ENCODE results near the gene TYMS. TPM values are rescaled to one million over a fixed set of nuclear protein-coding genes. Genes with fewer than 3 reads are reported as not detected.

The TYMS gene
- total RNA-seq, 1 donor from 2014 or later: 15.7 TPM

DNA sequence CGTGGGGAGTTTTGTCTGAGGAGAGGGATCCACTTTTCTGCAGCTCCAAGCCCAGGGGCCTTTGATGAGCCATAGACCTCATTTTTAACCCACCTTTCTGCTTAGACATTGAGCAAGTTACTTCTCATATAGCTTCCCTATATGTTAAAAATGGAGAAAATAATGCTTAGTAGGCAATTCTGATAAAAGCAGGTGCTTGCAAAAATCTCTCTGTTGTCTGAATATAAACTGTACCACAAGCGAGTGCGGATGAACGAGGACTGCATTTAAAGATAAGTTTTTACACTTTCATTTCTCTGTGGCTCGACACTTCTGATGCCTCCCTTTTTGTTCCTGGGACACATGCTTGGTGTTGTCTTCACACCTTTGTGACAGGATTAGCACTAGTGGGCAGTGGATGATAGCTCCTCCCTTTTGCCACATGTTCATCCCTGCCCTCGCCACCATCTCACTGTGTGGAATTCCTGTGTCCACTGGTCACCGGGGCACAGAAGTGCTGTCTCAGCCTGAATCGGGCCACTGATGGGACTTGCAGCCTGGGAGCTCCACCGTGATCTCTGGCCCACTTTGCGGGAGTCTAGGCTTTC is 1.6 kb downstream of the TYMS start:
- Histone ChIP-seq H3K9me3 (ENCODE audit: control insufficient read depth in 3 of 3, low read length in 3 of 3) (peaks cover 0 to 2% (median 0%) of the 10 kb centered on the region in 3 donors), H3K4me3 (ENCODE audit: low read length in 3 of 3) (peak overlapping the region in 2 of 3 donors; percentile 22 to 71), H3K27me3 (ENCODE audit: control insufficient read depth in 3 of 3, insufficient read depth in 3 of 3, low read length in 3 of 3) (peaks cover 23 to 32% (median 29%) of the 10 kb centered on the region in 3 donors), H3K9ac (ENCODE audit: low read depth in 1 of 3, low read length in 3 of 3) (no peak overlapping the region), H3K27ac (ENCODE audit: low read depth, low read length) (no peak overlapping the region), H3K4me1 (ENCODE audit: control insufficient read depth in 3 of 3, insufficient read depth in 3 of 3, low read length in 3 of 3) (peaks cover 0 to 14% (median 9%) of the 10 kb centered on the region in 3 donors), H3K36me3 (ENCODE audit: control insufficient read depth in 3 of 3, insufficient read depth in 3 of 3, low read length in 3 of 3) (no peaks in the 10 kb centered on the region)

DNA sequence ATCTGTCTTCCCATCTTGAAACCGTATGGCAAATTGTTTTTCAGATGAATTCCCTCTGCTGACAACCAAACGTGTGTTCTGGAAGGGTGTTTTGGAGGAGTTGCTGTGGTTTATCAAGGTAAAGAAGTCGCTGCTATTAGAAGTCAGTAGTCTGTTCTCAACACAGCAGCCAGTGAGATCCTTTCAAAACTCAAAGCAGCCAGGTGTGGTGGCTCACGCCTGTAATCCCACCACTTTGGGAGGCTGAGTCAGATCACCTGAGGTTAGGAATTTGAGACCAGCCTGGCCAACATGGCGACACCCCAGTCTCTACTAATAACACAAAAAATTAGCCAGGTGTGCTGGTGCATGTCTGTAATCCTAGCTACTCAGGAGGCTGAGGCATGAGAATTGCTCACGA is 2.1 kb downstream of the TYMS start:
- H3K27ac ChIP-seq (ENCODE audit: low read depth, low read length): no peak overlapping the region
- H3K9me3 ChIP-seq (ENCODE audit: control insufficient read depth in 3 of 3, low read length in 3 of 3): peaks cover 0 to 2% (median 0%) of the 10 kb centered on the region in 3 donors
- peaks cover 23 to 32% (median 29%) of the 10 kb centered on the region in 3 donors for H3K27me3 ChIP-seq (ENCODE audit: control insufficient read depth in 3 of 3, insufficient read depth in 3 of 3, low read length in 3 of 3)
- no peak overlapping the region for H3K9ac ChIP-seq (ENCODE audit: low read depth in 1 of 3, low read length in 3 of 3)
- peaks cover 0 to 14% (median 9%) of the 10 kb centered on the region in 3 donors for H3K4me1 ChIP-seq (ENCODE audit: control insufficient read depth in 3 of 3, insufficient read depth in 3 of 3, low read length in 3 of 3)
- H3K4me3 ChIP-seq (ENCODE audit: low read length in 3 of 3): no peak overlapping the region
- H3K36me3 ChIP-seq (ENCODE audit: control insufficient read depth in 3 of 3, insufficient read depth in 3 of 3, low read length in 3 of 3): no peaks in the 10 kb centered on the region

DNA sequence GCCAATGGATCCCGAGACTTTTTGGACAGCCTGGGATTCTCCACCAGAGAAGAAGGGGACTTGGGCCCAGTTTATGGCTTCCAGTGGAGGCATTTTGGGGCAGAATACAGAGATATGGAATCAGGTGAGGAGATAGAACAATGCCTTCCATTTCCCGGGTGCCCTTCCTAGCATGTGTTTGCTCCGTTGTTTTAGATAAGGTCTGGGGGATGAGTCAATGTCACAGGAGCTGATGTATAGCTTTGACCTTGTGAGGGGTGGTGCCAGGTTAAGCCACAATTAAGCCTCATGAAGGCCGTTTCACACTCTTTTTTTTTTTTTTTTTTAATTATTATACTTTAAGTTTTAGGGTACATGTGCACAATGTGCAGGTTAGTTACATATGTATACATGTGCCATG is 4.7 kb downstream of the TYMS start:
- H3K36me3 ChIP-seq (ENCODE audit: control insufficient read depth in 3 of 3, insufficient read depth in 3 of 3, low read length in 3 of 3): no peaks in the 10 kb centered on the region
- H3K9me3 ChIP-seq (ENCODE audit: control insufficient read depth in 3 of 3, low read length in 3 of 3): no peaks in the 10 kb centered on the region
- H3K4me1 ChIP-seq (ENCODE audit: control insufficient read depth in 3 of 3, insufficient read depth in 3 of 3, low read length in 3 of 3): peaks cover 0 to 13% (median 9%) of the 10 kb centered on the region in 3 donors
- no peak overlapping the region for H3K9ac ChIP-seq (ENCODE audit: low read depth in 1 of 3, low read length in 3 of 3)
- no peak overlapping the region for H3K27ac ChIP-seq (ENCODE audit: low read depth, low read length)
- peaks cover 19 to 23% (median 19%) of the 10 kb centered on the region in 3 donors for H3K27me3 ChIP-seq (ENCODE audit: control insufficient read depth in 3 of 3, insufficient read depth in 3 of 3, low read length in 3 of 3)
- no peak overlapping the region for H3K4me3 ChIP-seq (ENCODE audit: low read length in 3 of 3)

DNA sequence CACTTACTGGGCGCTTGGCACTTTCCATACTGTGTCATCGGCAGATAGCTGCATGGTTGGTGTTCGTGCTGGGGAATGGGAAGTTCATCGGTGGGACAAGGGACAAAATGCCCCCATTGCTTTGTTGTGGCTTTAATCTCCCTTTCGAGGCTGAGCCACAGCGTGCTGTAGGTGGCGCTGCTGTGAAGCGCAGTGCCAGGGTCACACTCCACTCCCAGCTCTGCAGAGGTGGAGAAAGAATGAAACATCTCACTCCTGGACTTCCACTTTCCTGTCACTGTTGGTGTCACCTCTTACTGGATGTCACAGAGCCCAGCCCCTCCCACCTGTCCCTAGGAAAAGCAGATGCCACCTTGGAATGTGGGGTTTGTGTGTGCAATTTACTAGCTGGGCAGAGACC is 8.7 kb downstream of the TYMS start:
- no peak overlapping the region for H3K4me3 ChIP-seq (ENCODE audit: low read length in 3 of 3)
- H3K36me3 ChIP-seq (ENCODE audit: control insufficient read depth in 3 of 3, insufficient read depth in 3 of 3, low read length in 3 of 3): peaks cover 6 to 8% (median 7%) of the 10 kb centered on the region in 3 donors
- no peak overlapping the region for H3K9ac ChIP-seq (ENCODE audit: low read depth in 1 of 3, low read length in 3 of 3)
- no peaks in the 10 kb centered on the region for H3K4me1 ChIP-seq (ENCODE audit: control insufficient read depth in 3 of 3, insufficient read depth in 3 of 3, low read length in 3 of 3)
- H3K27ac ChIP-seq (ENCODE audit: low read depth, low read length): no peak overlapping the region
- H3K27me3 ChIP-seq (ENCODE audit: control insufficient read depth in 3 of 3, insufficient read depth in 3 of 3, low read length in 3 of 3): peaks cover 0 to 5% (median 0%) of the 10 kb centered on the region in 3 donors
- no peaks in the 10 kb centered on the region for H3K9me3 ChIP-seq (ENCODE audit: control insufficient read depth in 3 of 3, low read length in 3 of 3)

DNA sequence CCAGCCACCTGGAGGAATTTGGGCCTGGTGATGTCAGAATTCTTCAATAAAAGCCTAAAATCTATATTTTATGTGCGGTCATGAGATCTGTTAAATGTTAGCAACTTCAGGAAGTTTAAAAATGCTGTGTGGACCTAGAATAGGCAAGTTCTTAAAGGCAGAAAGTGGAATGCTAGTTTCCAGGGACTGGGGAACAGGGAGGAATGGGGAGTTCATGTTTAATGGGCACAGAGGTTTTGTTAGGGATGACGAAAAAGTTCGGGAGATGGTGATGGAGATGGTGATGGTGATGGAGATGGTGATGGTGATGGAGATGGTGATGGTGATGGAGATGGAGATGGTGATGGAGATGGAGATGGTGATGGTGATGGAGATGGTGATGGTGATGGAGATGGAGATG is 9.2 kb downstream of the TYMS start:
- H3K27me3 ChIP-seq (ENCODE audit: control insufficient read depth in 3 of 3, insufficient read depth in 3 of 3, low read length in 3 of 3): peaks cover 0 to 5% (median 0%) of the 10 kb centered on the region in 3 donors
- peaks cover 6 to 12% (median 7%) of the 10 kb centered on the region in 3 donors for H3K36me3 ChIP-seq (ENCODE audit: control insufficient read depth in 3 of 3, insufficient read depth in 3 of 3, low read length in 3 of 3)
- H3K9me3 ChIP-seq (ENCODE audit: control insufficient read depth in 3 of 3, low read length in 3 of 3): no peaks in the 10 kb centered on the region
- H3K4me1 ChIP-seq (ENCODE audit: control insufficient read depth in 3 of 3, insufficient read depth in 3 of 3, low read length in 3 of 3): no peaks in the 10 kb centered on the region
- H3K4me3 ChIP-seq (ENCODE audit: low read length in 3 of 3): no peak overlapping the region
- no peak overlapping the region for H3K27ac ChIP-seq (ENCODE audit: low read depth, low read length)
- no peak overlapping the region for H3K9ac ChIP-seq (ENCODE audit: low read depth in 1 of 3, low read length in 3 of 3)

DNA sequence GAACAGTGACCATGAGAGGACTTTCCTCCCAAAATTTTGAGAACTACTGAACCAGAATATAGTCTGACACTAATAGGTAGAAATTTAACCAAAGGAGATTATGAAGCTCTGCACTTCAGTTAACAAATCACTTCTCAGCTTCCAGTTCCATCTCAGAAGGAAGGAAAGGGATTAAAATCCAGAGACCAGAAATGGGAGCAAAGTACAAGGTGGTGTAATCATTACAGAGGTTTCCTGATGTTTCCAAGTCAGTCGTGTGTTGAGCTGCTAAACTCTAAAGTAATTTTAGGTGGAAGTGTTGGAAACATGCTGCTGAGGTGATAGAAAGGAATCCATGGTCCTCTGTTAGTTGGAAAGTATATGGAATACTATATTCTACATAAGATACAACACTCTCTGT is 10.8 kb downstream of the TYMS start:
- H3K9me3 ChIP-seq (ENCODE audit: control insufficient read depth in 3 of 3, low read length in 3 of 3): no peaks in the 10 kb centered on the region
- no peaks in the 10 kb centered on the region for H3K4me1 ChIP-seq (ENCODE audit: control insufficient read depth in 3 of 3, insufficient read depth in 3 of 3, low read length in 3 of 3)
- H3K27me3 ChIP-seq (ENCODE audit: control insufficient read depth in 3 of 3, insufficient read depth in 3 of 3, low read length in 3 of 3): no peaks in the 10 kb centered on the region
- no peak overlapping the region for H3K4me3 ChIP-seq (ENCODE audit: low read length in 3 of 3)
- H3K27ac ChIP-seq (ENCODE audit: low read depth, low read length): no peak overlapping the region
- H3K9ac ChIP-seq (ENCODE audit: low read depth in 1 of 3, low read length in 3 of 3): no peak overlapping the region
- H3K36me3 ChIP-seq (ENCODE audit: control insufficient read depth in 3 of 3, insufficient read depth in 3 of 3, low read length in 3 of 3): peaks cover 6 to 15% (median 7%) of the 10 kb centered on the region in 3 donors

DNA sequence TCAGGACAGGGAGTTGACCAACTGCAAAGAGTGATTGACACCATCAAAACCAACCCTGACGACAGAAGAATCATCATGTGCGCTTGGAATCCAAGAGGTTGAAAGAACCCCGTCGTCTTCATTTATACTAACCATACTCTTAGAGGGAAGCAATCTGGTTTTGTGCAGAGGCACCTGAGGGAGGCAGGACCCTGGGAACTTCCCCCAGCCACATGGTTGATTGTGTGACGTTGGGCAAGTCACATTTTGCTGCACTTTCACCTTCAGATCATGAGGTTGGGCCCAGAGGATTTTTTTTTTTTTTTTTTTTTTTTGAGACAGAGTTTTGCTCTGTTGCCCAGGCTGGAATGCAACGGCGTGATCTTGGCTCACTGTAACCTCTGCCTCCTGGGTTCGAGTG is 11.6 kb downstream of the TYMS start:
- no peak overlapping the region for H3K9ac ChIP-seq (ENCODE audit: low read depth in 1 of 3, low read length in 3 of 3)
- no peaks in the 10 kb centered on the region for H3K9me3 ChIP-seq (ENCODE audit: control insufficient read depth in 3 of 3, low read length in 3 of 3)
- no peak overlapping the region for H3K27ac ChIP-seq (ENCODE audit: low read depth, low read length)
- H3K36me3 ChIP-seq (ENCODE audit: control insufficient read depth in 3 of 3, insufficient read depth in 3 of 3, low read length in 3 of 3): peaks cover 6 to 15% (median 7%) of the 10 kb centered on the region in 3 donors
- no peaks in the 10 kb centered on the region for H3K27me3 ChIP-seq (ENCODE audit: control insufficient read depth in 3 of 3, insufficient read depth in 3 of 3, low read length in 3 of 3)
- no peak overlapping the region for H3K4me3 ChIP-seq (ENCODE audit: low read length in 3 of 3)
- no peaks in the 10 kb centered on the region for H3K4me1 ChIP-seq (ENCODE audit: control insufficient read depth in 3 of 3, insufficient read depth in 3 of 3, low read length in 3 of 3)

DNA sequence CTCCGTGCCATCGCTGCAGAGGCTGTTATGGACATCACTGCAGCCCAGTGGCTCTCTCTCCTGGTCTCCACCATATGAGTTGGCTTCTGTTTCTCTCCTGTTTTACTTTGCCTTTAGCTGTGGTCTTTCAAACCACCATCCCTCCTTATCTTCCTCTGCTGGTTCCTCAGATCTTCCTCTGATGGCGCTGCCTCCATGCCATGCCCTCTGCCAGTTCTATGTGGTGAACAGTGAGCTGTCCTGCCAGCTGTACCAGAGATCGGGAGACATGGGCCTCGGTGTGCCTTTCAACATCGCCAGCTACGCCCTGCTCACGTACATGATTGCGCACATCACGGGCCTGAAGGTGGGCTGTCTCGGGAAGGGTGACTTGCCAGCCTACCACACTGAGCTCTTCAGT is 13.1 kb downstream of the TYMS start:
- Histone ChIP-seq H3K9me3 (ENCODE audit: control insufficient read depth in 3 of 3, low read length in 3 of 3) (no peaks in the 10 kb centered on the region), H3K27me3 (ENCODE audit: control insufficient read depth in 3 of 3, insufficient read depth in 3 of 3, low read length in 3 of 3) (no peaks in the 10 kb centered on the region), H3K4me3 (ENCODE audit: low read length in 3 of 3) (no peak overlapping the region), H3K27ac (ENCODE audit: low read depth, low read length) (no peak overlapping the region), H3K9ac (ENCODE audit: low read depth in 1 of 3, low read length in 3 of 3) (no peak overlapping the region), H3K4me1 (ENCODE audit: control insufficient read depth in 3 of 3, insufficient read depth in 3 of 3, low read length in 3 of 3) (no peaks in the 10 kb centered on the region), H3K36me3 (ENCODE audit: control insufficient read depth in 3 of 3, insufficient read depth in 3 of 3, low read length in 3 of 3) (peaks cover 9 to 22% (median 13%) of the 10 kb centered on the region in 3 donors)

DNA sequence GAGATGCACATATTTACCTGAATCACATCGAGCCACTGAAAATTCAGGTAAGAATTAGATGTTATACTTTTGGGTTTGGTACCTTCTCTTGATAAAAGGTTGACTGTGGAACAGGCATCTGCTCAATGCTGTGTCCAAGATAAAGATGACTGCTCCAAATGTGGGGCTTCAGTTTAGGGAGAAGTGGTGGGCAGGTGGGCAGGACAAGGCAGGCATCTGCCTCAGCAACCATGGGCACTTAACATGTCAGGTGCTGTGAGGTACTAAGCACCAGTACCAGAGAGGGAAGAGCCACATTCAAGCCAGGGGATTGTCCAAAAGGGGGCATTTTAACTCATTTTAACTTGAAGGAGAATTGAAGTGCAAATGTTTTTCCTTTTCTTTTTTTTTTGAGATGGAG is 14.0 kb downstream of the TYMS start:
- H3K9ac ChIP-seq (ENCODE audit: low read depth in 1 of 3, low read length in 3 of 3): no peak overlapping the region
- no peaks in the 10 kb centered on the region for H3K4me1 ChIP-seq (ENCODE audit: control insufficient read depth in 3 of 3, insufficient read depth in 3 of 3, low read length in 3 of 3)
- H3K9me3 ChIP-seq (ENCODE audit: control insufficient read depth in 3 of 3, low read length in 3 of 3): no peaks in the 10 kb centered on the region
- H3K36me3 ChIP-seq (ENCODE audit: control insufficient read depth in 3 of 3, insufficient read depth in 3 of 3, low read length in 3 of 3): peaks cover 9 to 22% (median 17%) of the 10 kb centered on the region in 3 donors
- H3K27ac ChIP-seq (ENCODE audit: low read depth, low read length): no peak overlapping the region
- H3K27me3 ChIP-seq (ENCODE audit: control insufficient read depth in 3 of 3, insufficient read depth in 3 of 3, low read length in 3 of 3): no peaks in the 10 kb centered on the region
- H3K4me3 ChIP-seq (ENCODE audit: low read length in 3 of 3): no peak overlapping the region

DNA sequence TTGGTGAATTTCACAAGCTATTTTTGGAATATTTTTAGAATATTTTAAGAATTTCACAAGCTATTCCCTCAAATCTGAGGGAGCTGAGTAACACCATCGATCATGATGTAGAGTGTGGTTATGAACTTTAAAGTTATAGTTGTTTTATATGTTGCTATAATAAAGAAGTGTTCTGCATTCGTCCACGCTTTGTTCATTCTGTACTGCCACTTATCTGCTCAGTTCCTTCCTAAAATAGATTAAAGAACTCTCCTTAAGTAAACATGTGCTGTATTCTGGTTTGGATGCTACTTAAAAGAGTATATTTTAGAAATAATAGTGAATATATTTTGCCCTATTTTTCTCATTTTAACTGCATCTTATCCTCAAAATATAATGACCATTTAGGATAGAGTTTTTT is 15.9 kb downstream of the TYMS start:
- Histone ChIP-seq H3K27ac (ENCODE audit: low read depth, low read length) (no peak overlapping the region), H3K4me1 (ENCODE audit: control insufficient read depth in 3 of 3, insufficient read depth in 3 of 3, low read length in 3 of 3) (no peaks in the 10 kb centered on the region), H3K36me3 (ENCODE audit: control insufficient read depth in 3 of 3, insufficient read depth in 3 of 3, low read length in 3 of 3) (peaks cover 9 to 26% (median 26%) of the 10 kb centered on the region in 3 donors), H3K4me3 (ENCODE audit: low read length in 3 of 3) (no peak overlapping the region), H3K9me3 (ENCODE audit: control insufficient read depth in 3 of 3, low read length in 3 of 3) (no peaks in the 10 kb centered on the region), H3K27me3 (ENCODE audit: control insufficient read depth in 3 of 3, insufficient read depth in 3 of 3, low read length in 3 of 3) (no peaks in the 10 kb centered on the region), H3K9ac (ENCODE audit: low read depth in 1 of 3, low read length in 3 of 3) (no peak overlapping the region)
